ENCODE measurements around the gene ALDH1A3.

Gene ALDH1A3

DNA sequence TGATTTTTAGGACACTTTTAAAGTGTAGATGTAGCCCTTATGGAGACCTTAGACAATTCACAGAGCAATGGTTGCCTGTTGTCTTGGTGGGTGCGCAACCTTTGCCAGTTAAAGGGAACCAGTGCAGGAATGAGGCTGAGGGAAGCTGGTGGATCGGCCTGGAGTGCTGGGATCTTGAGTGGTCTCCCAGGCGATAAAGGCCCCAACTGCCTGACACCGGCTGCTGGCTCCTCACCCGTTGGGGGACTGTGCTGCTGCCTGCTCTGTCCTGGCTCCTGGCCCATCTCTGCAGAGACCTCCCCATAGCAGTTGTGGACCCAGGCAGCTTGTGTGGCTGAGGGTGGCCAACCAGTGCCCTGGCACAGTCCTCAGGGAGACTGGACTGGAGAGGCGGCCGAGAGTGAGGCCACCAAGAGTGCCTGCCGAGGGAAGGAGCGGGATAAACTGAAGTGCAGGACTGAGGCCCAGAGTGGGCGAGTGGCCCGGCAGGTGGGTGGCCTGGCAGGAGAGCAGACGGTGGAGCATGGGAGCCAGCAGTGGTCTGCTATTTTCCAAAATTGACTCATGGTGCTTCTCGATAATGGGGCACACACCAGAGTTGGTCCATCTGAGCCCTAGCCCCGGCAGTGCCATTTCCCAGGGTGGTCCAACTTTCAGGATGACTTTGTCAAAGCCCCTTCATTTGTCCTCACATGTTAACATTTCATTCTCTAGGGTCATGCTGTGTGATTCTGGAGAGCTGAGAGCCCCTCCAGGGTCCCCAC, 2.1 kb downstream of the ALDH1A3 start:
- no peak for DNase-seq (ENCODE audit: low spot score)

GRCh38 chr15:100885116-100885515, 5.5 kb downstream of the ALDH1A3 start:
- no peak for DNase-seq (ENCODE audit: low spot score)

GRCh38 chr15:100885811-100886210, 6.2 kb downstream of the ALDH1A3 start:
- no peak for DNase-seq (ENCODE audit: low spot score)

DNA sequence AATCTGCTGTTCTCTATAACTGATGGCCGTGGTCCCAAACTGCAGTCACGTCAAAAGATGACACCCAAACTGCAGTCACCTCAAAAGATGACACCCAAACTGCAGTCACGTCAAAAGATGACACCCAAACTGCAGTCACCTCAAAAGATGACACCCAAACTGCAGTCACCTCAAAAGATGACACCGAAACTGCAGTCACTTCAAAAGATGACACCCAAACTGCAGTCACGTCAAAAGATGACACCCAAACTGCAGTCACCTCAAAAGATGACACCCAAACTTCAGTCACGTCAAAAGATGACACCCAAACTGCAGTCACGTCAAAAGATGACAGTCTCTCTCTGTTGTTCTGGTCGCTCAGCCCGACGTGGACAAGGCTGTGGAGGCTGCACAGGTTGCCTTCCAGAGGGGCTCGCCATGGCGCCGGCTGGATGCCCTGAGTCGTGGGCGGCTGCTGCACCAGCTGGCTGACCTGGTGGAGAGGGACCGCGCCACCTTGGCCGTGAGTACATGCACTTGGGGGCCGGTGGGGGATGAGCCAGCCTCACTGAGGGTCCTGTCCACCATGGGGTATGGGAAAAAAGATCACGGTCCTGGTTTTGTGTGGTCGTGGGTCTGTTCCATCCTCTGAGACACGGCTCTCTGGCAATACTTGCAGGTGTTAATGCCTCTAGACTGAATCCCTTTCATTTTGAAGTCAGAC, 7.7 kb downstream of the ALDH1A3 start:
- DNase-seq (ENCODE audit: low spot score), result no peak

DNA sequence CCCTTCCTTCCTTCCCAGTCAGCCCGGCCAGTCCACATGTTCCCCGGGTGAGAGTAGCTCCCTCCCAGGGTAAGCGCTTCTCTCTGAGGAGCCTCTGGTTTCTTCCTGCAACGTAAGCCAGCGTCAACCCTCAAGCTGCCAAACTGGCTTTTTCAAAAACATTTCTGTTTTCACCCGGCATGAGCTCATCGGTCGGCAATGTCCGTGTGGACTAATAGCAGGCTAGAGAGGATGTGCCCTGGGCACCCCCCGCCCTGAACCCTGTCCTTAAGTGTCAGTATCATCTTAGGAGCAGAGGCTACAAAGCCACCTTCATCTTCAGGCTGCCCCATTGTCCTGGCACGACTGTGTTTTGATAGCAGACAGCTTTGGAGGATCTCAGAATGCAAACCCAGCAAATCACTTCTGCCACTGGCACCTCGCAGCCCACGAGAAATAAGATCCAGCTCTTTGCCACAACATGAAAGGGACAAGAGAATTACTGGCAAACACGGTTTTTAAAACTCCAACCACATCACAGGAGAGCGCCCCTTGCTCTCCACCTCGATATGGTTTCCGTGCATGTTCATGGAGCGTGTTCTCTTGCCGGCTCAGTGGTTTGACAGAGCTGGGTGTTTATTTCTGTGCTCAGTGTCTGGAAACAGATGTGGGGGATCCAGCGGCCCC, 9.9 kb downstream of the ALDH1A3 start:
- DNase-seq (ENCODE audit: low spot score), result no peak

- DNase-seq (ENCODE audit: low spot score), result no peak
These were observed 10.6 kb downstream of the ALDH1A3 start for GRCh38 chr15:100890051-100890720.

- no peak for DNase-seq (ENCODE audit: low spot score)
These were observed 11.2 kb downstream of the ALDH1A3 start for GRCh38 chr15:100890850-100891249.

DNA sequence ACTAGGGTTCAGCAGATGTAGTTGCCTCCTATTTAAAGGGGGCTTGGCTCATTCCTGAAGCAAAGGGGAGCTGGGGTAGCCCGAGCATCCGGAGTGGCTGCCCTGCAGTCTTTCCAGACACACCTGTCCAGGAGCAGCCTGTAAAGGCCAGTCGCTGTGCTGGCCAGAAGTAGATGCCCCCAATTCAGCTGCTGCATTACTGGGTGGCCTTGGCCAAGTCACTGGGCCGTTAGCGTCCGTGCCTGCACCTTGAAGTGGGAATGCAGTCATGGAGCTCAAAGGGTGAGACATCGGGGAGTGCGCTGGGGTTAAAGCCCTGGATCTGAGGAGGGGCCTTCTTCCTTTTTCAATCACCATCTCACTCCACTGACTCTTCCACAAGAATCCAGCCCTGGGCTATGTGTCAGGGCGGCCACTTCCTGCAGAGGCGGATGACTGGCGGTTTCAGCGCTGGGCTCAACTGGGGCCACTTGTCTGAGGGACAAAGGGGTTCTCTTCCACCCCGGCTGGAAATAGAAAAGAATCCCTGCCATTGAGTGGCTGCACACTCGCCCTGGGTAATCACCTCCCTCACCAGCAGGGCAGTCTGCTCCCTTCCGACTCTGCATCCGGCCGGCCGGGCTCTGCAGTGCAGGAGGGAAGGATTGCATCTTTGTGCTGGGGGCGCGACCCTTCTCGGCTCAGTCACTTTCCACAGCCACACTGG, 11.8 kb downstream of the ALDH1A3 start:
- peak; percentile 62 for DNase-seq (ENCODE audit: low spot score)

GRCh38 chr15:100892013-100892355, 12.4 kb downstream of the ALDH1A3 start:
- no peak for DNase-seq (ENCODE audit: low spot score)

DNA sequence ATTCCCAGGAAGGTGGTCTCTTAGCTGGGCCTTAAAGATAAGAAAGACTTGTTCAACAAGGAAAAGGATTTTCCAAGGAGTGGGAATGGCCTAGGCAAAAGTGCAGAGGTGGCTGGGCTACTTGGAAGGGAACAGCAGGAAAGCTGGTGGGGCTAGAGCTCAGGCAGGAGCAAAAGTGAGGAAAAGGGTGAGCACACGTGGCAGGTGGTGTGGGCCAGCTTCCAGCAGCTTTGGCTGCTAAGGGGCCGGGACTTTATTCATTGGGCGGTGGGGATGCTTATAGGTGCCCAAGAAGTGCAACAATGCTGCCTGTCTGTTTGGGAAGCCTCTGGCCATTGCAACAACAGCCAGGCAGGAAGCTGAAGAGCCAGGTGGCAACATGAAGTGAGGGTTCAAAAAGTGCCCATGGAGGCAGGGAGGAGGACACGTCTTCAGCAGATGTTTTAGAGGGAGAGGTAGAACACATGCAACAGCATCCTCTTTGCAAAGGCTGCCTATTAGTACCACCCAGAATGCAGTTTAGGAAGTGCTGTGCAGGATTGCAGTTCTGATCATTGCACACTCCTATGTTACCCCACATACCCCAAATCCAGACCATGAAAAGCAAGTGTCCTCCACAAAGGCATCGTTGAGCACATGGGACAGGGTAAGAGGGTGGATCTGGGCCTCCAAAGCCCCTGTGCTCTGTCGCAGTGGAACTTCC, 13.8 kb downstream of the ALDH1A3 start:
- no peak for DNase-seq (ENCODE audit: low spot score)

DNA sequence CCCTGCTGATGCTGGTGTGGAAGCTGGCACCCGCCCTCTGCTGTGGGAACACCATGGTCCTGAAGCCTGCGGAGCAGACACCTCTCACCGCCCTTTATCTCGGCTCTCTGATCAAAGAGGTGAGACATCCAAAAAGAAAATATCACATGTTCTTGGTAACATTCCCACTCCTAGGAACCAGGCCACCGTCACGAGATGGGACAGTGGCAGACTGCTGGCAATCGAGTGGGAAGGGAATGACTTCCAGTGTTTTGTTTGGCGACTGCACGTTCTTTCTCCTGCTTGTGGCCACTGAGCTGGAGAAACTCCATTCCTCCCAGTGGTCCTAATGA, 14.3 kb downstream of the ALDH1A3 start:
- no peak for DNase-seq (ENCODE audit: low spot score)

GRCh38 chr15:100895721-100896120, 16.1 kb downstream of the ALDH1A3 start:
- DNase-seq (ENCODE audit: low spot score), result no peak

- no peak for DNase-seq (ENCODE audit: low spot score)
These were observed 17.9 kb downstream of the ALDH1A3 start for GRCh38 chr15:100897221-100898151.

DNA sequence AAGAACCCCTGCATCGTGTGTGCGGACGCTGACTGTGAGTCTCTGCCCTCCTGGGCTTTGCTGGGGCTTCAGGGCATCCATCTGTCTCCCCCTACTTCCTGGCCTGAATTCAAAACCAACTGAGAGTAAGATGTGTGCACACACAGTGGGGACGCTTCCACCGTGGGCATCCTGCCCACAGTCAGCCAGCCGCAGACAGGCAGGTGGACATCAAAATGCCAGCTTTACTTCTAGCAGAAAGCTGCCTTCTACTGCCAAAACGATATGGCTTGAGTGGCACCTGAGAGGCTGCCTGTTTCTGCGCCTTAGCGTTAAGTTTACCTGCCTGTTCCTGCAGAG, 18.5 kb downstream of the ALDH1A3 start:
- DNase-seq (ENCODE audit: low spot score), result no peak

- DNase-seq (ENCODE audit: low spot score), result no peak
These were observed 19.2 kb downstream of the ALDH1A3 start for GRCh38 chr15:100898661-100899462.

GRCh38 chr15:100899601-100900000, 20.0 kb downstream of the ALDH1A3 start:
- no peak for DNase-seq (ENCODE audit: low spot score)

GRCh38 chr15:100900136-100900794, 20.6 kb downstream of the ALDH1A3 start:
- DNase-seq (ENCODE audit: low spot score), result no peak

DNA sequence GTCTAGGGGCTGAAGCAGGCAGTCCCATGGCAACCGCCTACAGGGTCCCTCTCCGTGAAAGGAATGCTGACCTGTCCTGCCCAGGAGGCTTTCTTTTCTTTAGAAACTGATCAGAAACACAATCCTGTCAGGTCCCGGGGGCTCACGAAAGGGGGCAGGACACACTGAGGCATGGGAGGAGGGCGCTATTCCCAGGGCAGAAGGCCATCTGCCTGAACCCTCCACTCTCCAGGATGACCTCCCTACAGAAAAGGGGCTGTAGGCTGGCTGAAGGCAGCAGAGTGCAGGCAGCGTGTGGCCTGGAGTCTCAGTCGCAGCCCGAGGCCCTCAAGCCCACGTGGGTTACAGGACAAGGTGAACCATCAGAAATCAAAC, 21.2 kb downstream of the ALDH1A3 start:
- DNase-seq (ENCODE audit: low spot score), result no peak

DNA sequence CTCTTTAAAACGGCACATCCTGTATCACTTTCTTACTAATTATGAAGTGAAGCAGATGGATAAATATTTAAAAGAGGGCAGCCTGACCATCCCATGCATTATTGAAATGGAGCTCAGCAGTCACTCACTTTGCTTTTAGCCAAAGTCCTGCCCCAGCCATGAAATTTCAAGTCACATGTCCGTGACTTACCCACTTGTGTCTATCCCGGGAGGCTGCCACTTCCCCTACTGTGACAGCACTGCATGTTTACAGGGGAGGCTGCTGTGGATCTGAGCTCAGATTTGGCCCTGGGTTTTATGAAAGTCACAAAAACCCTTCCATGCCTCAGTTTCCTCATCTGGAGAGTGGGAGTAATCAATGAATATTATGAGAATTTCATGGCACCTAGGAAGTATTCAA, 21.7 kb downstream of the ALDH1A3 start:
- DNase-seq (ENCODE audit: low spot score), result no peak
